Measurements from ENCODE around the gene PFKFB1. TPM values are rescaled to one million over a fixed set of nuclear protein-coding genes. Genes with fewer than 3 reads are reported as not detected.

PFKFB1 gene
- total RNA-seq, 1 donor from 2014 or later = not detected

GRCh38 chrX:55011294-55011693 is 17.3 kb upstream of the PFKFB1 start:
- H3K4me1 ChIP-seq = peaks cover 0 to 3% of the 10 kb centered on the region in 2 donors
- no peak overlapping the region for H3K27ac ChIP-seq
- no peaks in the 10 kb centered on the region for H3K27me3 ChIP-seq
- no peaks in the 10 kb centered on the region for H3K9me3 ChIP-seq
- no peak for DNase-seq (ENCODE audit: low spot score in 2 of 2)
- intact Hi-C loops (cut with DNase I) = no loop called here
- TF ChIP-seq CTCF (IDR thresholded peaks at IDR 0.05) = no peak
- H3K36me3 ChIP-seq = peaks cover 0 to 7% of the 10 kb centered on the region in 2 donors
- no peak overlapping the region for H3K4me3 ChIP-seq

- H3K27ac ChIP-seq = peak overlapping the region; percentile 61 to 71
- intact Hi-C loops (cut with DNase I) = loop anchor here (10.0 kb wide), 3 partner anchors 474 to 1324 kb away; partner anchors contain the start of genes FAM120C, GNL3L and HUWE1
- DNase-seq (ENCODE audit: low spot score in 2 of 2) = no peak
- H3K36me3 ChIP-seq = peaks cover 0 to 13% of the 10 kb centered on the region in 2 donors
- no peaks in the 10 kb centered on the region for H3K9me3 ChIP-seq
- H3K27me3 ChIP-seq = no peaks in the 10 kb centered on the region
- no peak for TF ChIP-seq CTCF (IDR thresholded peaks at IDR 0.05)
- H3K4me3 ChIP-seq = no peak overlapping the region
- peaks cover 0 to 3% of the 10 kb centered on the region in 2 donors for H3K4me1 ChIP-seq
Observed at GRCh38 chrX:55008571-55009358, 14.8 kb upstream of the PFKFB1 start.

GRCh38 chrX:55007656-55008055 is 13.7 kb upstream of the PFKFB1 start:
- H3K27me3 ChIP-seq = no peaks in the 10 kb centered on the region
- no peak overlapping the region for H3K4me3 ChIP-seq
- no peak for TF ChIP-seq CTCF (IDR thresholded peaks at IDR 0.05)
- H3K9me3 ChIP-seq = no peaks in the 10 kb centered on the region
- peaks cover 0 to 16% of the 10 kb centered on the region in 2 donors for H3K36me3 ChIP-seq
- peak in 1 of 2 donors; percentile 70 for DNase-seq (ENCODE audit: low spot score in 2 of 2)
- intact Hi-C loops (cut with DNase I) = loop anchor here (10.0 kb wide), 3 partner anchors 473 to 1323 kb away; partner anchors contain the start of genes FAM120C, GNL3L and HUWE1
- peak overlapping the region; percentile 61 to 71 for H3K27ac ChIP-seq
- peaks cover 0 to 3% of the 10 kb centered on the region in 2 donors for H3K4me1 ChIP-seq

- no peak for TF ChIP-seq CTCF (IDR thresholded peaks at IDR 0.05)
- Histone ChIP-seq H3K36me3 (peaks cover 0 to 17% of the 10 kb centered on the region in 2 donors), H3K9me3 (no peaks in the 10 kb centered on the region), H3K27me3 (no peaks in the 10 kb centered on the region), H3K27ac (peak overlapping the region; percentile 17 to 71), H3K4me1 (peaks cover 0 to 3% of the 10 kb centered on the region in 2 donors), H3K4me3 (no peak overlapping the region)
- intact Hi-C loops (cut with DNase I) = loop anchor here (10.0 kb wide), 3 partner anchors 472 to 1322 kb away; partner anchors contain the start of genes FAM120C, GNL3L and HUWE1
- DNase-seq (ENCODE audit: low spot score in 2 of 2) = no peak
Observed at GRCh38 chrX:55006827-55007621, 13.0 kb upstream of the PFKFB1 start.

GRCh38 chrX:55005256-55005655 is 11.3 kb upstream of the PFKFB1 start:
- peaks cover 0 to 18% of the 10 kb centered on the region in 2 donors for H3K36me3 ChIP-seq

More at GRCh38 chrX:55005256-55005655, 11.3 kb upstream of the PFKFB1 start:
- Histone ChIP-seq H3K4me1 (peaks cover 0 to 6% of the 10 kb centered on the region in 2 donors), H3K27ac (no peak overlapping the region), H3K9me3 (no peaks in the 10 kb centered on the region), H3K4me3 (no peak overlapping the region), H3K27me3 (no peaks in the 10 kb centered on the region)
- DNase-seq (ENCODE audit: low spot score in 2 of 2) = no peak
- no peak for TF ChIP-seq CTCF (IDR thresholded peaks at IDR 0.05)
- intact Hi-C loops (cut with DNase I) = loop anchor here (10.0 kb wide), 3 partner anchors 470 to 1320 kb away; partner anchors contain the start of genes FAM120C, GNL3L and HUWE1

Data from ascending aorta (tissue), 2 donors.